MM.1S (cell line): ENCODE data around the gene ACVR1.

Source experiments
- EZH2 ChIP-seq: fragments of 300-600 bp; sonication (generic); optimal IDR thresholded peaks from 2 replicates; pipeline ENCODE3; 2017; ENCODE audit warnings: low read depth, mild to moderate bottlenecking, antibody characterized with exemption, low read length, mixed read lengths
- EZH2phosphoT487 ChIP-seq: fragments of 300-600 bp; sonication (generic); IDR thresholded peaks from 2 replicates; pipeline ENCODE4 v1.6.1; 2018; ENCODE audit warnings: antibody characterized with exemption, low read length
- TF ChIP-seq, protein P1 (sequence below): fragments of 300-600 bp; sonication (generic); IDR thresholded peaks from 2 replicates; pipeline ENCODE4 v1.5.1; 2016; ENCODE audit warnings: antibody characterized with exemption, low read length, mixed read lengths

DNA sequence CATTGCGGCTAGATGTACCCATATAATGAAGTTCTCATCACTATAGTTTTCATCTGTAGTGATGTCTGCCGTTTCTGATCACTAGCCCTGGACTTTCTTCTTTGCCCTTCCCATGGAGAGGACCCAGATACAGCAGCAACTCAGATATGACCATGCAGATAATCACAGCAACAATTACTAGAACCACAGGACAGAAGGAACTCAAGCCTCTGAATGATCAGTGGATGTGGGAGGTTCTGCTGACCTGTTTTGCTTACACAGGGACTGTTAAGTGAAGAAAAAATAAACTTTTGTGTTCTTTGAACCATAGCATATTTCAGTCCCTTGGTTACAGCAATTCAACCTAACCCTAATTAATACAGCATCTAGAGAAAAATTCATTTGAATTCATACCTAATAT is 62.7 kb downstream of the ACVR1 start:
- TF ChIP-seq EZH2phosphoT487 (no peak), EZH2 (no peak)
- TF ChIP-seq, protein P1, sequence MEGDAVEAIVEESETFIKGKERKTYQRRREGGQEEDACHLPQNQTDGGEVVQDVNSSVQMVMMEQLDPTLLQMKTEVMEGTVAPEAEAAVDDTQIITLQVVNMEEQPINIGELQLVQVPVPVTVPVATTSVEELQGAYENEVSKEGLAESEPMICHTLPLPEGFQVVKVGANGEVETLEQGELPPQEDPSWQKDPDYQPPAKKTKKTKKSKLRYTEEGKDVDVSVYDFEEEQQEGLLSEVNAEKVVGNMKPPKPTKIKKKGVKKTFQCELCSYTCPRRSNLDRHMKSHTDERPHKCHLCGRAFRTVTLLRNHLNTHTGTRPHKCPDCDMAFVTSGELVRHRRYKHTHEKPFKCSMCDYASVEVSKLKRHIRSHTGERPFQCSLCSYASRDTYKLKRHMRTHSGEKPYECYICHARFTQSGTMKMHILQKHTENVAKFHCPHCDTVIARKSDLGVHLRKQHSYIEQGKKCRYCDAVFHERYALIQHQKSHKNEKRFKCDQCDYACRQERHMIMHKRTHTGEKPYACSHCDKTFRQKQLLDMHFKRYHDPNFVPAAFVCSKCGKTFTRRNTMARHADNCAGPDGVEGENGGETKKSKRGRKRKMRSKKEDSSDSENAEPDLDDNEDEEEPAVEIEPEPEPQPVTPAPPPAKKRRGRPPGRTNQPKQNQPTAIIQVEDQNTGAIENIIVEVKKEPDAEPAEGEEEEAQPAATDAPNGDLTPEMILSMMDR, result no peak
